ENCODE data around the gene C2CD5. TPM values are rescaled to one million over a fixed set of nuclear protein-coding genes. Genes with fewer than 3 reads are reported as not detected.

Gene C2CD5
- total RNA-seq, 1 donor from 2014 or later, result 14.5 TPM

DNA sequence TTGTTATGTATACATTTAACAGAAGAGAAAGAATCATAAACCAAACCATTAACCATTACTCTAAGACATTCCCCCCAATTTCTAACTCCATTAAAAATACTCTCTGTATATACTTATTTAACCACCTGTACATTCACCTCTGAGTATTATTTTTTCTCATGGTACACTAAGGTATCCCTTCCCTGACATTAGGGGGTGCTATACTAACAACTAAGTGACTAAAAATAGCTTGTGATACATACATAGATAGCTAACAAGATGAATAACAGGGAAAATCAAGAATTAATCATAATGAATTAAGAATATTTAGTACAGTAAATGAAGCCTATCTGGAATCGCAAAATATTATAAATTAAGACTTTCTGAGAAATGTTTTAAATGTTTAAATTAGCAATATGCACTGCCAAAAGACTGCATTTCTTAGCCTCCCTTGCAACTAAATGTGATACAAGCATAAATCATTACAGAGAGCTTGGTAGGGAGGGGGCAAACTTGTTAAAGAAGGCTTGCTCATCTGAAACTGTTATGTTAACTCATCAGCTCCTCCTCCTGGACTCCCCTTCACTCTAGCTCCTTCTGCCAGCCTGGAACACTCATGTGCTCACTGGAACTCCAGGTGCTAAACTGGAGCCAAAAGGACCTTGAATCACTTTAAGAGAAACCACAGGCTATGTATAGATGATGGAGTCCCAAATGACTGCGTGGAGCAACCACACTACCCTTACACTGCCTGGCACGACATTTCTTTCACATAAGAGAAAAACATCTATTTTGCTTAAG lies 14.9 kb downstream of the C2CD5 start:
- no peak for DNase-seq (ENCODE audit: low read depth)
- TF ChIP-seq, protein P1, sequence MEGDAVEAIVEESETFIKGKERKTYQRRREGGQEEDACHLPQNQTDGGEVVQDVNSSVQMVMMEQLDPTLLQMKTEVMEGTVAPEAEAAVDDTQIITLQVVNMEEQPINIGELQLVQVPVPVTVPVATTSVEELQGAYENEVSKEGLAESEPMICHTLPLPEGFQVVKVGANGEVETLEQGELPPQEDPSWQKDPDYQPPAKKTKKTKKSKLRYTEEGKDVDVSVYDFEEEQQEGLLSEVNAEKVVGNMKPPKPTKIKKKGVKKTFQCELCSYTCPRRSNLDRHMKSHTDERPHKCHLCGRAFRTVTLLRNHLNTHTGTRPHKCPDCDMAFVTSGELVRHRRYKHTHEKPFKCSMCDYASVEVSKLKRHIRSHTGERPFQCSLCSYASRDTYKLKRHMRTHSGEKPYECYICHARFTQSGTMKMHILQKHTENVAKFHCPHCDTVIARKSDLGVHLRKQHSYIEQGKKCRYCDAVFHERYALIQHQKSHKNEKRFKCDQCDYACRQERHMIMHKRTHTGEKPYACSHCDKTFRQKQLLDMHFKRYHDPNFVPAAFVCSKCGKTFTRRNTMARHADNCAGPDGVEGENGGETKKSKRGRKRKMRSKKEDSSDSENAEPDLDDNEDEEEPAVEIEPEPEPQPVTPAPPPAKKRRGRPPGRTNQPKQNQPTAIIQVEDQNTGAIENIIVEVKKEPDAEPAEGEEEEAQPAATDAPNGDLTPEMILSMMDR (conservative IDR thresholded peaks at IDR 0.05; ENCODE audit: low read depth, low read length), result peak; percentile 59
- no peak overlapping the region for H3K4me3 ChIP-seq (ENCODE audit: low read depth, low read length)

DNA sequence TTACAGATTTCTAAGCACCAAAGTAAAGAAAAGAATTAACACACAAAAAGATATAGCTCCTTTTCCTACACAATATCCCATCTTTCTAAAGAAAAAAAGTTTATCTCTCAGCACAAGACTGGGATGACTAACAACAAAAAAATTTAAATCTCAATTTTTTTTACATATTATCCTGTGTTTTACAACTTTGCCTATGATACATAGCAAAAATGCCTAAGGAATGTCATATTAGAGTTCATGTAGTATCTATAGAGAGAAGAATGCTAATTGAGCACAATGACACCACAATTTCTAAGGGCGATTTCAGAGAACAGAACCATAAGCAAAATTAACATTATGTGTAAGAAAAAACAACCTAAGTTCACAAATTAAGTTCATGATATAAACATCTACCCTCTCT lies 16.3 kb downstream of the C2CD5 start:
- H3K4me3 ChIP-seq (ENCODE audit: low read depth, low read length), result no peak overlapping the region
- TF ChIP-seq, protein P1 (conservative IDR thresholded peaks at IDR 0.05; ENCODE audit: low read depth, low read length), result no peak
- no peak for DNase-seq (ENCODE audit: low read depth)

DNA sequence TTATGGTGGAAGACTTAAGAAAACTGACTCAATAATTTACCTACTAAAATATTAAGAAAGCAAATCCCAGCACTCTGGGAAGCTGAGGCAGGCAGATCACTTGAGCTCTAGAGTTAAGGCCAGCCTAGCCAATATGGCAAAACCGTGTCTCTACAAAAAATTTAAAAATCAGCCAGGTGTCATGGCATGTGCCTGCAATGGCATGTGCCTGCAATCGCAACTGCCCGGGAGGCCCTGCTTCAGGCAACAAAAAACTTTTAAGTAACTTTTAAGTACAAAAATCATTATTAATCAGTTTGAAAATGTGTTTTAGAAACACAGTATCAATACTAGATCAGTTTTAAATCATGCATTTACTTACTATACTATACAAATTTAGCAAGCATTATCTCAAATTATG lies 17.5 kb downstream of the C2CD5 start:
- H3K4me3 ChIP-seq (ENCODE audit: low read depth, low read length), result no peak overlapping the region
- no peak for DNase-seq (ENCODE audit: low read depth)
- TF ChIP-seq, protein P1 (conservative IDR thresholded peaks at IDR 0.05; ENCODE audit: low read depth, low read length), result no peak

DNA sequence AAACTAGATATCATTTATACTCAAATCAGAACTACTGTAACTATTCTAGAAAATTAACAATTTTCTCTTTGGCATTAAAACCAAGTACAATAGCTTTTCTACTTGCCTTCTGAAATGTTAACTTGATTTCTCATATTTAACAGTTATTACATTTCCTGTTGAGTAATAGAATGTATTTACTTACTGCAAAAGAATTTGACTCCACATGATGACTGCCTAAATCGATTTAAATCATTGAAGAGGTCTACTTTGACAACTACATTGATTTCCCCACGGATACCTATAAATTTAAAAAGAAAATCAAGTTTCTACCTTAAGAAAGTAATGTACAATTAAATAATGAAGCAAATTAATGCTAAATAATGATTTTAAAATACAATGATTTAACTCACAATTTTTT lies 18.9 kb downstream of the C2CD5 start:
- H3K4me3 ChIP-seq (ENCODE audit: low read depth, low read length), result no peak overlapping the region
- TF ChIP-seq, protein P1 (conservative IDR thresholded peaks at IDR 0.05; ENCODE audit: low read depth, low read length), result no peak
- no peak for DNase-seq (ENCODE audit: low read depth)

DNA sequence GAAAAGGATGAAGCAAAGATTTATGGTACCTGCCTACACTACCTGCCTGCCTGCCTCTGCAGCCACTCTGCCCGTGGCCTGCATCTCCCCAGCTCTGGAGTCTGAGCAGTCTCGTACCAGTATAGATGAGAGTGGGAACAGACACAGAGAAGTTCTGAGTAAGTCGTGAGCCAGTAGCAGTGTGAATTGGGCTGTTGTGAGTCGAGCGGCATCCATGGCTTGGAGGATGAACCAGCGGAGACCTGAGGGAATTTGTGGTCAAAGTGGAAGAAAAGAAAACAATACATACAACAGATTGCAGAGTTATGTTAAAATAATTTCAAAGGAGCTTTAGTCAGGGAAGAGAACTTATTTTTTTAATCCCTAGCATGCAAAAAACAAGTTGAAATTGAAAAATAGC lies 25.3 kb downstream of the C2CD5 start:
- no peak overlapping the region for H3K4me3 ChIP-seq (ENCODE audit: low read depth, low read length)
- no peak for DNase-seq (ENCODE audit: low read depth)
- TF ChIP-seq, protein P1 (conservative IDR thresholded peaks at IDR 0.05; ENCODE audit: low read depth, low read length), result no peak

DNA sequence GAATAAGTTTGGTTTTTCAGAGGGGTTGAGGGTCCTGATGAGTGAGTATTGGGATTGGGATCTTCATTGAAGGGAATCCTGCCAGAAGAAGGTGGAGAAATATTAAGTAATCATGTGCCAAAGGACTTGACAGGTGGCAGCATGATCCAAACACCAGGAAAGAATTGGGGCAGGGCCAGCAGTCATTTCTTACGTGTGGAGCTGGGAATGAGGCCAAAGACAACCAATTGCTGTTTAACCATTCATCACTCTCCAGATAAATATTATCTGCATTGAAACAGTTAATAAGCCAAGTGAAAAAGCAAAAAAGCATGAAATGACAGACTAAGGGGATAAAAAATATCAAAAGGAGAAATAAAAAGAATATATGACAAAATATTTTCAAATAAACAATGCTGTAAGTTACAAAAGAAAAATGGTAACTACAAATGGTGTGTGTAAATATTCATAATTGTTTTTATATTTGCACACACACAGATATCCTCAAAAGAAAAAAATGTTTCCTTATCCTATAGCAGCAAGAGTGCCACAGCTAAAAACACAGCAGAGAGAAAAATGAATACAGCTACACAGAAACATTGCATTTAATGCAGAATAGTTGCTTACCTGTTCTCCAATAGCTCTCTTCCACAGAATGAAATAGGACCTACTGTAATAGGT lies 26.2 kb downstream of the C2CD5 start:
- TF ChIP-seq, protein P1 (conservative IDR thresholded peaks at IDR 0.05; ENCODE audit: low read depth, low read length), result no peak
- no peak for DNase-seq (ENCODE audit: low read depth)

More for the DNA sequence above, 26.2 kb downstream of the C2CD5 start:
- no peak overlapping the region for H3K4me3 ChIP-seq (ENCODE audit: low read depth, low read length)

Measured in epithelial cell of proximal tubule (primary cell).